NCI-H2029 treated with DMSO at 0.1 percent for 48 hours (cell line): ENCODE results near the gene ZFY.

Source experiments
- DNase-seq: peaks from one replicate; lab custom pipeline; 2025; lab: John Stamatoyannopoulos, UW

Gene ZFY

GRCh38 chrY:2934861-2935715 lies at the start of gene ZFY:
Gene ZFY, plus strand, starts transcription at chrY:2935381. Its CDS starts 18,556 bp downstream, at chrY:2953937.
- no peak for DNase-seq

- no peak for DNase-seq
These were observed 49.3 kb upstream of the ZFY start for GRCh38 chrY:2885880-2886279.

DNA sequence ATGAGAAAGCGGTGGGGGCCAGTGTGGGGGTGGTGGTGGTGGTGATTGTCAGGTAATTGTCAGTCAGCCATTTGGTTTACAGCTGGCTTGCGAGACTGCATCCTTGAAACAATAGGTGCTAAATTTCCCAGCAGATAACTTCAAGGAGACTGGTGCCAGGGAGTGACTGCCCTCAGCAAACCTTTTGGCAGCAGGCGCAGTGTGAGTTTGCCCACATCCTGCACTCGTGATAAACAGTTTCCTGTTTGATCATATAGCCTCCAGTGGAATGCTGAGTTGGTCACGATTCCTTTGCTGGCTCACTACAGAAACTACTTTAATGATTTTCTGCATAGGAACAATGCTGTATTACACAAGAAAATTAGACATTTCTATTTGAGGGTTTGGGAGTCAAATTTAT lies 47.8 kb upstream of the ZFY start:
- DNase-seq, result no peak

DNA sequence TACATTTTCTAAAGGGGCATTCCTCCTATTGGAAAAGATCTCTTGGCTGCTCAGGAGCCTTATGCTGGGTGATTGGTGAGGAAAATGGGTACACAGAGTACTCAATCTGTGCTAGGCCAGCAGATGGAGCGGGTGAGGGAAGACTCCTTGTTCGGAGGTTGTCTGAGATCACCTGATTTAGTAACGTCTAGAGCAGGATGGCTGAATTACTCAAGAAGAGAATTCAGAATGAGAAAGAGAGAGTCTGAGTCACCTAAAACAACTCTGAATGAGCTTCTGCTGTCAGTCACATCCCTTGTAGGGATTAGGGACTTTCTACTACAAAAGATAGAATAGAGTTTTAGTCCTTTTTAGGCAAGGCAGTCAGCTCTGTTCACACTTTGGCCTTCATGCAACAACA lies 47.2 kb upstream of the ZFY start:
- no peak for DNase-seq

- no peak for DNase-seq
These were observed 41.7 kb upstream of the ZFY start for GRCh38 chrY:2893471-2893870.

DNA sequence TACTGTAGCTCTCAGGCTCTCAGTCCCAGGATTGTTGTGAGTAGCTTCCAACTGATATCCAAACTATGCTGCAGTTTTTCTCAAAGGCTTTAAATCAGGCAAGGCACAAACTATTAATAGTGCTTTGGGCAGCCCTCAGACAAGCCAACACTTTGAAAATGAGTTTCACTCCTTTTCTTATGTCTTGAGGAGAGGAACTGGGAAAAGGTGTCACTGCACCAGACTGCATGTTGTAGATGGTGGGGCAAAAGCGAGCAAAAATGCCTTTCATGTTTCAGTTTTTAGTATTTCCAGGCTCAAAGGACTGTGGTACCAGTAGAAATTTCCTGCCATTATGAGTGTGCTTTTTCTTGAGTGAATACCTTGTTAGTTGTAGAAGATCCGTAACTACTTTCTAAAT lies 39.1 kb upstream of the ZFY start:
- no peak for DNase-seq

GRCh38 chrY:2907356-2907755 lies 27.8 kb upstream of the ZFY start:
- no peak for DNase-seq

DNA sequence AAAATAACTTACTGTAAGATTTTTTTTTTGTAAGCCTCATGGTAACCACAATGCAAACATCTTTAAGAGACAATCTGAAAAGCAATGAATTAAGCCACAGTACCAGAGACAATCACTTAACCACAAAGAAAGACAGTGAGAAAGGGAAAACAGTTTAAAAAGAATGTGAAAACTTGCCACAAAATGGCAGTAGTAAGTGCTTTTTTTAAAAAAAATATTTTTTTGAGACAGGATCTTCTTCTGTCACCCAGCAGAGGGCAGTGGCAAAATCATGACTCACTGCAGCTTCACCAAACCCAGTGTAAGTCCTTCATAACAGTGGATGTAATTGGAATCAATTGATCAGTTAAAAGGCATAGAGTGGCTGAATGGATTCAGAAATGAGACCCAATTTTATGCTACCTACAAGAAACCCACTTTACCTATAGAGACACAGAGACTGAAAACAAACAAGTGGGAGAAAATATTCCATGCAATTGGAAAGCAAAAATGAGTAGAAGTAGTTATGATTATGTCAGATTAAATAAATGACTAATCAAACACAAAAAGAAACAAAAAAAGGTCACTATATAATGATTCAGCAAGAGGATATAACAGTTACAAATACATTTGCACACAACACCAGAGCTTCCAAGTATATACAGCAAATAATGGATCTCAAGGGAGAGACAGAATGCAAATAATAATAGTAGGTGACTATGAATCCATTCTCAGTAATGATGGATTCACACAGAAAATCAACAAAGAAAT lies 21.9 kb upstream of the ZFY start:
- DNase-seq, result no peak

DNA sequence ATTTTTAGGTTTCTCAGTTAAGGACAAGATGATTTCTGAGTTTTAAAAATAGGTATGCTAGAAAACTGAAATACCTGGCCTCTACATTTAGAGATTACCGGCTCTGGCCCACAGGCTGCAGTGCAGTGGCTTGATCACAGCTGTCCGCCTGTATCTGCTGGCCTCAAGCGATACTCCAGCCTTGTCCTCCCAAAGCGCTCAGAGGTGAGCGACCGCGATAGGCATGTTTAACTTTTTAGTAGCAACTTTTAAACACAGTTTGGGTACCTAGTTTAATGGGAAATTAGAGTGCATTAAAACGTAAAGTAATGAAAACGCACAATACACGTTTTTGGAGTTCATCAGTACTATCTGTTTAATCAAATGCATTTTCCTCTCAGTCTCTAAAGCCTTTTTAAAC lies 1.1 kb upstream of the ZFY start:
- DNase-seq, result no peak

- no peak for DNase-seq
These were observed 695 bp downstream of the ZFY start for GRCh38 chrY:2935716-2936435.

GRCh38 chrY:2936436-2936750 lies 1.2 kb downstream of the ZFY start:
- DNase-seq, result no peak

DNA sequence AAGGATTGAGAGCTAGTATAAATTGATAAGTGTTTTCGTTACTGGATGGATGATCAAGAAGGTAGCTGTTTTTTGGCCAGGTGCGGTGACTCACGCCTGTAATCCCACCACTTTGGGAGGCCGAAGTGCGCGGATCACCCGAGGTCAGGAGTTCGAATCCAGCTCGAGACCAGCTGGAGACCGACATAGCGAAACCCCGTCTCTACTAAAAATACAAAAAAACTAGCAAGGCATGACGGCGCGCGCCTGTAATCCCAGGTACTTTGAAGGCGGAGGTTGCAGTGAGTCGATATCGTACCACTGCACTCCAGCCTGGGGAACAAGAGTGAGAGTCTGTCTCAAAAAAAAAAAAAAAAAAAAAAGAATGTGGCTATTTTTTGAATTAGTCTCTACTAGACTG lies 2.0 kb downstream of the ZFY start:
- DNase-seq, result no peak

DNA sequence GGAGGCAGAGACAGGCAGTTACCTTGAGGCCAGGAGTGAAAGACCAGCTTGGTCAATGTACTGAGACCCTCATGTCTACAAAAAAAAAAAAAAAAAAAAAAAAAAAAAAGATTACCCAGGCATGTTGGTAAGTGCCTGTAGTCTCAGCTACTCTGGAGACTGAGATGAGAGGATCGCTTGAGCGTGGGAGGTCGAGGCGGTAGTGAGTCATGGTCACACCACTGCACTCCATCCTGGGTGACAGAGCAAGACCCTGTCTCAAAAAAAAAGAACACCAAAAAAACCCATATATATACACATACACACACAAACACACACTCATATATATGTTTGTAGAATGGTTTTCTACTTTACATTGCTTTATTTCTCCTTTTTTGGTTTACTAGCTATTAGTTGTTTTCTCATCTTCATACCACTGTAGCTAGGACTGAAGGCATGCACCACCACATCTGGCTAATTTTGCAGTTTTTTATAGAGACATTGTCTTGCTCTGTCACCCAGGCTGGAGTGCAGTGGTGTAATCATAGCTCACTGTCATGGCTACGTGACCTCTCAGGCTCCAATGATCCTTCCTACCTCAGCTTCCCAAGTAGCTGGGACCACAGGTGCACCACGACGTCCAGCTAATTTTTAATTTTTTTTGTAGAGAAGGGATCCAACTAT lies 14.5 kb downstream of the ZFY start:
- no peak for DNase-seq

DNA sequence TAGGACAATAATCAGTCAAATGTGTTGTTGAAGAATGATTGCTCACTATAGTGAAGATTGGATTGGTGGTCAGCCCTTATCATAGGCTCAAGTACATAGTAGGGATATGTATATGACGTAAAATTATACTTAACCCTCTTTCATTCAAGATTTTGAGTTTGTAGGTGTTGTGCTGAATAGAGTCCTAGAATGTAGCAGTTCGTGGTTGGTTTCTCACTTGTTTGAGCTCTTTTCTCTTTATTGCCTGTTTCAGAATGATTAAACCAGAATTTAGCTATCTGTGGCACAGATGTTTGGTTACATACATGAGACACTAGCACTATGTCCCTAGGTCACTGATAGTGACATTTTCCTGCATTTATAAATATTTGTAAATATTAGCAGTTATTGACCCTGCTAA lies 15.5 kb downstream of the ZFY start:
- no peak for DNase-seq

- DNase-seq, result no peak
These were observed 17.7 kb downstream of the ZFY start for GRCh38 chrY:2952912-2953311.

GRCh38 chrY:2954735-2955134 lies 19.6 kb downstream of the ZFY start:
- DNase-seq, result no peak

DNA sequence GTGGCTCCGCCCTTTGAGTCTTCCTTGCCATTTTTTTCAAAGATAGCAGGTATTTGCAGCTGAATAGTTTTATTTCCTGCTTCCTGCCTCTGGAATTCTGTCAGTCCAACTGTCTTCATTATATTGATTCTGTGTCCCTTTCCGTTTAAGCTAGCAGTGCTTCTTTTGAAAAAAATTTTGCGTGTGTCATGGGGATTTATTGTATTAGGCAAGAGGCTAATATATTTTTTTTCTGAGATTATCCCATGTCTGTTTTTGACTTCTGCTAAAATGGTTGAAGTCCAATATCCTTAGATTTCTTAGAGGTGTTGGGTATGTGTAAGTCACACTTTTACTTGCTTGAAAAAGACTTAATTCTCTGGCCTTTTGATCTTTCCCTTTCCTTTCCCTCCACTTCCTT lies 20.4 kb downstream of the ZFY start:
- no peak for DNase-seq

DNA sequence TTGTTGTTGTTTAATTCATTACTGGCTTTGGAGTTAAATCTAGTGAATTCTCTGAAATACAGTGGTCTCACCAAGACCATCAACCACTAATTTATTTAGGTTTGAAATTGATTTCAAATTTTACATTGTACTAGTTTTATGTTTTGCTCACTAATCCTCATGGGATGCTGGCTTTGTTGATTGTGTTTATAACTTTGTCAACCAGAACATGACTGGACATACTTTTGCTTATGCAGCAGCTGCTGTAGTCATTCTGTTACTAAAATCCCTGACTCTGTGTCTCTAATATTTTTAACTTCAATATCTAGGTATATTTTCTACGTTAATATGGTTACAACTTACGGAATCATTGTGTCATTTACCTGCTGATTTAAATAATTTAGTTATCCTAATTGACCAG lies 26.9 kb downstream of the ZFY start:
- DNase-seq, result no peak

DNA sequence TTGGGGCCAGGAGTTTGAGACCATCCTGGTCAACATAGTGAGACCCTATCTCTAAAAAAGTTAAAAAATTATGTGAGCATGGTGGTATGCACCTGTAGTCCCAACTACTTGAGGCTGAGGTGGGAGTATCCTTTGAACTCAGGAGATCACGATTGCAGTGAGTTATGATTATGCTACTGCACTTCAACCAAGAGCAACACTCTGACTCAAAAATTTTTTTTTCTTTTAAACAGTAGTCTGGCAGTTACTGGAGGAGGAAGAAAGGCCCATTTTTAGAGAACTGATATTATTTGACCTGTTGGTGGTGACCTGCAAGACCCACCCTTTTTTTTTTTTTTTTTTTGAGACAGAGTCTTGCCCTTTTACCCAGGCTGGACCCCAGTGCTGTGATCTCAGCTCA lies 29.6 kb downstream of the ZFY start:
- DNase-seq, result no peak

DNA sequence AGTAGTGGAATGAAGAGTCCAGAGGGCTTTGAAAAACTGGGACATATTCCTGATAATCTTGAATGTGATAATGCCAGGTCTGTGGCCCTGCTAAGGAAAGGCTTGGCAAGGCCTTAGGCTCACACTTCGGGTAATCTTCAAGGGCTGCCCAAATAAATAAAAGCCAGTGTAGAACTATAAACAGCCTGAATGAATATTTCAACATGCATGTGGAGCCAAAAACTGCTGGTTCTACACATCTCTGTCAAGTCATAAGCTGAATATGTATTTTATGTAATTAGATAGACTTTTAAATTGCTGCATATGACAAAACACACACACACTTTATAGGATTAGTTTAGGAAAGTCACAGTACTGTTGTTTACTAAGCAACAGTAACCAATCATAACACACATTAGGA lies 30.4 kb downstream of the ZFY start:
- no peak for DNase-seq

DNA sequence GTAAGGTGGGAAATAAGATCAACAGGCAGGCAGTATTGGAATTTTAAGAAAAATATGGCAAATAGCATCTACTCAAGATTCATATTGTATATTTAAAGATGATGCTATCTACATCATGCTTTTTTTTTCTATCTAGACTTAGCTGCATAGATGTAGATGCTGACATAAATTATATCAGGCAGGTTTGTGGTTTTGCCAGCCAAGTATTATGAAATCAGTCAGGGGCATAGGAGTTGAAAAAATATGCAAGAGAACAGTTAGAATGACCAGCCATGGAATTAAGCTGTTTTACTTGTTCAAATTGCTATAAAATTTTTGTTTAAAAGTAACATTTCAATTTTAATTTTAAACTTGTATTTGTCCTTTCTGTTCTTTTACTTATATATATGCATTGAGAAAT lies 34.4 kb downstream of the ZFY start:
- DNase-seq, result no peak

DNA sequence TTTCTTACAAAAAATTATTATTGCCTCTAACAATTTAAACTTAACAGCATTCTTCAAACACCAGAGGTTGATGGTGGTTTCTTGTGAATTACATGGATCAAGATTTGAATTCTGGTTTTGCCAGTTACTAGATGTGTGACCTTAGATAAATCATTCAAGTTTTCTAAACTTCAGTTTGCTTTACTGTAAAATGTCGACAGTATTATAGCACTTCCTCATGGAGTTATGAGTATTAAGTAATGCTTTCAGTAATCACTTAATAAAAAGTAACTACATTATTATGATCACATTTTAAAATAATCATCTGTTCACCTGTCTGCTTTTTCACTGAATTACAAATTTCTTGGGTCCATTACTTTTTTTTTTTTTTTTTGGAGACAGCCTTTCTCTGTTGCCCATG lies 37.5 kb downstream of the ZFY start:
- no peak for DNase-seq
